Measurements from ENCODE around the gene ZFP36L1.

ZFP36L1 gene

GRCh38 chr14:68816183-68816942 lies 23.5 kb upstream of the ZFP36L1 start:
- peak; percentile 87 for DNase-seq (ENCODE audit: low spot score)

- DNase-seq (ENCODE audit: low spot score): no peak
Measured at GRCh38 chr14:68815298-68816182, 22.7 kb upstream of the ZFP36L1 start.

DNA sequence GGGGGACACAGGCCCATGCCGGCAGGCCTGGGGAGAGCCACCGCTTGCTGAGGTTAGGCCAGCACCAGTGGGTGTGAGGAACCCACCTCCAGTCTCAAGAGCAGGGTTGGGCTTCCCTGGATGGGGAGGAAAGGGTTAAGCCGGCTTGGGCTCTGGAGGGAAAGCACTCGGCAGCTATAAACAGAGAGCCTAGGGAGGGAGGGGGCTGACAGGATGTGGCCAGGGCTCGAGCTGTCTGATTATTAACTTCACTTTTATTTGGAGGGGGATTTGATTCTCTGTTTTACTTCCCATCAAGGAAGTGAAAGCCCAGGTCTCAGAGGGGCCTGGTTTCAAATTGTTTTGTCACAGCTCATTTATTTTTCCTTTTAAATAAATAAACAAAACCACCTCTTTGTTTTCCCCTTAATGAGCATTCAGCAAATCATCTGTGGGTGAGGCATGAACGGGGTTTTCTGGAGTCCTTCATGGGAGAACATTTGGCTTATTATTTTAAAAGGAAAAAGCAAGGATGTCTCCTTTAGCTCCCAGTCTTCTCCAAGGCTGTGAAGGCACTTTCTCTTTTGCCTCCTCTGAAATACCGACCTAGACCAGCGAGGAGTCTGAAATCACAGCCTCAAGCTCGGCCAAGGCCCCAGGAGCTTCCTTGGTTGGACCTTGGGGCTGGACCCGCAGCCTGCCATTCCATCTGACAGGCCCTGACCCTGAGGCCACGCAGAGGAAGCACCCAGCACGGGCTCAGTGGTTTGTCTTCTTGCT lies 21.9 kb upstream of the ZFP36L1 start:
- DNase-seq (ENCODE audit: low spot score): no peak

GRCh38 chr14:68814238-68814538 lies 21.3 kb upstream of the ZFP36L1 start:
- no peak for DNase-seq (ENCODE audit: low spot score)

- DNase-seq (ENCODE audit: low spot score): no peak
Measured at GRCh38 chr14:68813318-68813838, 20.5 kb upstream of the ZFP36L1 start.

DNA sequence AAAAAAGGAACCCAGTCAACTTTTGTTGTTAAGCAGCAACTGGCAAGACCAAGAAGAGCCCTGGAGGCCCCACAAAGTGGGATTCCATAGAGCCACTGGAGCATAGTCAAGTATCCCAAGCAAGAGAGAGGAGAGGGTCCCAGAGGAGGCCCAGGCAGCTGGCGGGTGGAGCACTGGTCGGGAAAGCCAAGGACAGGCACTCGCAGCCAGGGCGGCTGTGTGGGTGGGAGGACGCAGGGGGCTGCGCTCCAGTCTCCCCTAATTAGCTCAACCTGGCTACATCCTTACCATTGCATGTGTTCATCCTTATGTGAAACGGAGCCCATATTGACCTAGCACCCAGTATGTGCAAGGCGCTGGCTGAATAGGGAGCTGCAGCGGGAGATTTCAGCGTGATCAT lies 18.3 kb upstream of the ZFP36L1 start:
- no peak for DNase-seq (ENCODE audit: low spot score)

- DNase-seq (ENCODE audit: low spot score): no peak
Measured at GRCh38 chr14:68810173-68811153, 17.6 kb upstream of the ZFP36L1 start.

DNA sequence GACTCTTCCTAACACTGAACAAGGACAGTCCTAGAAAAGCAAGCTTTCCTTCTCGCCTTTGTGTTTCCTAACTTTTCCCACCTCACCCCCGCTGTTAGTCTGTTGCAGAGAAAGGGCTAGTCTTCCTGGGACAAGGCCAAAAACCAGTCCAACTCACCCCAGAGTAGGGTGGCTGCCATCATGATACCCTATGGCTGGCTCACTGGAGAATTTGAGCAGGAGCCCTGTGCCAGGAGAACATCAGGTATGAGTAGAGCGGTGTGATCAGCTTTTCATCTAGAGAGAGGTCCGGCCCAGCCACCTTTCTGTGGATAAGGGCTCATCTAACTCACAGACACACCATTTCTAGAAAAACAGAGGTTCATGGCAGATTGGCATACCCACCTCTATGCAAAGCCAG lies 16.7 kb upstream of the ZFP36L1 start:
- DNase-seq (ENCODE audit: low spot score): no peak

DNA sequence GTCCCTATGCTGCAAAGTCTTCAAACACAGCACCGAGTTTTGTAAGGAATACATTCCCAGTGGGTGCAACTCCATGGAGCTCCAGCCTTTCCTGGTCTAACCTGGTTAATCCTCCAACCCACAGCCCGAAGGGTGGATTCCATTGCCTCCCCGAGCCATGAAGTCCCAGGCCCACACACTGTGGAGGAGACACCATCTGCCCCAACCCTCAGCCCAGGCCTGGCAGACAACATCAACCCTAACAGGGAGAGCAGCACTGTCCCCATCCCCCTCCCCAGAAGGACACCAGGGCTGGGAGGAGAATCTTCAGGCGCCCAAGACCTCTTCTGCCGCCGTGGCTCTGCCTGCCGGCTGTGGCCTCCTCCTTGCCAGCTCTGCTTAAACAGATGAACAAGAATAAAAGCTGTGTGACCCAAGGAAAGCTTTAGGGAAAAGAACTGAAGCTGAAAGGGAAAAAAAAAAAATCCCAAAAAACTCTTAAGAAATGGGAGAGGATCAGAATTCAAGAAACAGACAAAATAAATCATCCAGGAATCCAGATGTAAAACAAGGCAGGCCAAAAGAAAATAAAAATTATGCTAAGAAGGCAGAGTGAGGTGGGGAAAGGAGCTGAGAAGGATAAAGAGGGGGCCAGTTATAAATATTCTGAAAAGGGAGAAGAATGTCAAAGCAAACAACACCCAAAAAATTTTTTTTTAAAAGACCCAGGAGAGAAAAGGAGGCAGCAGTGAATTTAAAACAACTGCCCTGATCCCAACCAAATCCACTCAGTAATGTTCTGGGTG lies 16.0 kb upstream of the ZFP36L1 start:
- DNase-seq (ENCODE audit: low spot score): no peak

DNA sequence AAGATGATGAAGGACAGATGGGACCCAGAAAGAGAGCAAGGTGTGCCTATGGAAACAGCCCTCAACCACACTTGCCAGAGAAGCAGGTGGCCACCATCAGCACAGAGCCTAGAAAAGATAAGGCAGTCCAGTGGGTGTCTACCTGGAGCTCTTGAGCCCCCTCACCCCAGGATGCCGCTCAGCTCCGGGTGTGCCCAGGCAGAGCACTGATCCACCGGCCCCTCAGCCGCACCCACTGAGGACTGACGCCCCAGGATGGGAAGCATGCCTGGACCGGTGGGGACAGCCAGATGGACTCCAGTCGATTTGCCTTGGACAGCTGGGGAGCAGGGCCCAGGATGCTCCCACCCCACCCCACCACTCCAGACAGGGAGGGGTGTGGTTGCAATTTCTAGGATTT lies 15.1 kb upstream of the ZFP36L1 start:
- no peak for DNase-seq (ENCODE audit: low spot score)

- DNase-seq (ENCODE audit: low spot score): no peak
Measured at GRCh38 chr14:68807148-68807600, 14.3 kb upstream of the ZFP36L1 start.

DNA sequence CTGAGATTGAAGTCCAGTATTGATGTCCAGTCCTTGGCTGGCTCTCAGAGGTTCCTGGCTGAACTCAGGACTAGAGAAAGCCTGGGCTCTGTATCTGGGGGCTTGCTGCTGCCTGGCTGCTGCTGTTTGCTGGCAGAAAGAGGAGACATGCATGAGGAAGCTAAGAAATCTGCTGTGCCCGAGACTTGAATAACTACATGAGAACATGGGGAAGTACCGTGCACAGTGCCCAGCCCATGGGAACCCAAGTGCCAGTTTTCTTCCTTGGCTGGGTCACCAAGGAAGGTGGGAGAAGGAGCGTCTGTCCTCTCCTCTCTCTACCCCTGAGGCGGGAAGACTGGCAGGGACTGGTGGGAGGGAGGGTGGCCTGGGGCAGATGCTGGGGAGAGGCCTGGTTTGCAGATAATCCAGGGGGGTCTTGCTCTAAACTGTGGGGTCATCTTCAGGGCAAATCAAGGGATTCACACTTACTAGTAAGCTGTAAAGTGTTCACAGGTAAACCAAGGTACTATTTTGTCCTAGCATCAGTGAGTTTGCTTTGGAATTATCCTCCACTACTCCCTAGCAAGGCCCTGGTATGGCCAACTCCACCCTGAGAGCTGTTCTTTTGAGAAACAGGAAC lies 13.8 kb upstream of the ZFP36L1 start:
- no peak for DNase-seq (ENCODE audit: low spot score)

GRCh38 chr14:68805414-68805813 lies 12.5 kb upstream of the ZFP36L1 start:
- DNase-seq (ENCODE audit: low spot score): no peak

DNA sequence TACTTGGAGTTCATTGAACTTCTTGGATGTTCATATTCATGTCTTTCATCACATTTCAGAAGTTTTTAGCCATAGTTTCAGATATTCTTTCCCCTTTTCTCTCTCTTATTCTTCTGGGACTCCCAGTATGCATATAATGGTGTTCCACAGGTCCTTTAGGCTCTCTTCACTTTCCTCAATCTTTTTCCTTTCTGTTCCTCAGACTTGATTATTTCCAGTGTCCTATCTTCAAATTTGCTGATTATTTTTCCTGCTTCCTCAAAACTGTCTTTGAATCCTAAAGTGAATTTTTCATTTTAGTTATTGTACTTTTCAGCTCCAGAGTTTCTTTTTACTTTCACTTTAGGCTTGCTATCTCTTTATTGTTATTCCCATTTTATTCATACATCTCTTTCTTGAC lies 8.8 kb upstream of the ZFP36L1 start:
- DNase-seq (ENCODE audit: low spot score): no peak

DNA sequence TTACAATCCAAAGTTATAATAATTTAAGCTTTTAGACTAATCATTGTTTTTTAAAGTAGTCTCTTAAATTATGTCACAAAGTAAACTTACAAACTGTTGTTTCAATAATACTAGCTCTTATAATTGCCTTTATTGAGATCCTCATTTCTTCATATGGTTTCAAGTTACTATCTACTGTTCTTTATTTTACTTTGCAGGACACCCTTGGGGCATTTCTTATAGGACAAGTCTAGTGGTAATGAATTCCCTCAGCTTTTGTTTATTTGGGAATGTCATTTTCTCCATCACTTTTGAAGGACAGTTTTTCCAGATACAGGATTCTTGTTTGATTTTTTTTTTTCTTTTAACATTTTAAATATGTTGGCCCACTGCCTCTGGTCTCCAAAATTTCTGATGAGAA lies 8.1 kb upstream of the ZFP36L1 start:
- DNase-seq (ENCODE audit: low spot score): no peak

GRCh38 chr14:68800390-68800789 lies 7.5 kb upstream of the ZFP36L1 start:
- no peak for DNase-seq (ENCODE audit: low spot score)

- DNase-seq (ENCODE audit: low spot score): no peak
Measured at GRCh38 chr14:68798621-68799020, 5.8 kb upstream of the ZFP36L1 start.

GRCh38 chr14:68797121-68797670 lies 4.3 kb upstream of the ZFP36L1 start:
- DNase-seq (ENCODE audit: low spot score): peak; percentile 47

- no peak for DNase-seq (ENCODE audit: low spot score)
Measured at GRCh38 chr14:68796418-68797101, 3.7 kb upstream of the ZFP36L1 start.

Data from hematopoietic multipotent progenitor cell treated with erythropoietin and hydrocortisone succinate and interleukin-3 and kit ligand, for 17 days (in vitro differentiated cells).